Embryonic facial prominence (tissue), 1 donor: ENCODE results near the gene MYBPC1.

Source experiments
- DNase-seq: peaks from one replicate; pipeline ENCODE4 v3.0.0-alpha.2; 2016; ENCODE audit errors: extremely low spot score

The MYBPC1 gene

DNA sequence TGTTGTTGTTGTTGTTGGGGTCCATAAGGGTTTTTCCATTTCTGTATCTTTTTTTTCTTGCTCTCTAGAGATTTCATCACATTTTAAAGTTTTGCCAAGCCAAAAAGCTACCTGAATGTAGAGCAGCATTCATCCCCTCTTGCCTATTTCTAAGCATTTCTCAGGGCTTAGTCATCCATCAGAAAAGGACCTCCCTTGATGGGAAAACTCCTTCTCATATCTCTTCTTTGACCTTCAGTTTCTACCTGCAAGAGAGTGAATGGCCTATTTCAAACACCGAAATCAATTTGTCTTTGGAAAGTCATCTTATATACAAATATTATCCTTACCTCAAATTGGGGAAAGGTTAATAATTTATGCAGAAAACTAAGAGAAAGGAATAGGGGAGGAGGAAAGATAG, 4.5 kb downstream of the MYBPC1 start:
- no peak for DNase-seq

DNA sequence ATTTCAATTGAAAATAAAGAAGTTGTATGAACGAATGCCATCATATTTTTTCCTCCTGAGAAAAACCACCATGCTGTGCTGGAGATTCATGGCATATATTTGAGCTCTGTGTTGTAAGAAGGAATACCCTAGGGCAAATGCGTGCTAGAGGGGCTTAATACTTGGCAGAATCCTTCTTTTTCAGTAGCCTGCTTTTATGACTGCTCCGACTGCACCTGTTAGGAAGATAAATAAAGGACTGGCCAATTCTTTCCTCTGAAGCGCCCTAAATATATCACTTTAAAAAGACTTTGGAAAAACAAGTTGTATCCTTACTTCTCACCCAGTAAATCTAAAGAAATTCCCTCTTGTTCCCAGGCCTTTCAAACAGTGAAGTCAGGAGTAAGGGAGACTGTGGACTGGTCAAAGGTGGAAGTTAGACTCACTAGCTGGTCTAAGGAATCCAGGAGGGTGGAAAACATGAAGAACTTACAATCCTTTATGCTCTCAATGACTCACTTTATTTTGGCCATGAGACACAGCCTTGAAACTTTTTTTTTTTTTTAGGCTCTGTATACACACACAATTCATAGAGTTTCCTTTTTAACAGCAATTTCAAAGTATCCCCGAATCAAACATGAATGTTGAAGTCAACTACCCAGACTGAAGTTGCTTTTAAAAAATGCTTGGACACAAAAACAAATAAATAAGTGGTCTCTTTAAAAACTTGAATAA, 5.2 kb downstream of the MYBPC1 start:
- no peak for DNase-seq

DNA sequence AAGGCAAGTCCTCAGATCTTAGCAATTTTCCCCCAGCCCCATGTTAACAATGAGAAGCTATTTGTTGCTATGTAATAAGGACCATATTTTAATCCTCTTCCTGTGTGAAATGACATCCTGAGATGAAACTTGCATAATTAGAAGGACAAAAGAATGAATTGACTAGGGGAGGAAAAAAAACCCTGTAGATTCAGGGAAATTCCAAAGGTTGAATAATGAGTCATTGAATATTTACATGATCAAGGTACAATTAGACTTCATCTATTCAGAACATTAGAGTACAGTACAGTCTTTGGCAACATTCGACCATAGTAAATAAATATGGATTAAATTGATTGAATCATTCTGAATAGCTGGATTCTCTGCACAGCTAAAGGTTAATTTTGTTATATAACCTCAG, 9.4 kb downstream of the MYBPC1 start:
- DNase-seq = no peak

DNA sequence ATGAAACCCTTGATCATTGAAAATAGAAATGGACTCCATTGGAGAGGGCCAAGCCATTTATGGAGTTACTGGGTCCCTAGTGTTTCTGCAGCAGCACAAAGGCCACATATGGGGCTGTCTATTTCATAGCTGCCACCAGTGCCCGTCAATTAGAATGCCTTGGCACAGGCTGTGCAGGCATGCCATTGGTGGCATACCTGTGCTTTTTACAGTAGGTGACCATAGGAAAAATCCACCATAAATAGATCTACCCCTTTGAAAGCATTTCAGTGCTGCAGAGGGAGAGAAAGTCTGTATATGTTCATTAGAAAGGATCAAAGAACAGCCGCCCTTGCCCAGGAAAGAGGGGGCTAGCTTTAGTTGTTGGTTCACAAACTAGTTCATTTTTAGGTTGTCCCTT, 13.1 kb downstream of the MYBPC1 start:
- DNase-seq = no peak

DNA sequence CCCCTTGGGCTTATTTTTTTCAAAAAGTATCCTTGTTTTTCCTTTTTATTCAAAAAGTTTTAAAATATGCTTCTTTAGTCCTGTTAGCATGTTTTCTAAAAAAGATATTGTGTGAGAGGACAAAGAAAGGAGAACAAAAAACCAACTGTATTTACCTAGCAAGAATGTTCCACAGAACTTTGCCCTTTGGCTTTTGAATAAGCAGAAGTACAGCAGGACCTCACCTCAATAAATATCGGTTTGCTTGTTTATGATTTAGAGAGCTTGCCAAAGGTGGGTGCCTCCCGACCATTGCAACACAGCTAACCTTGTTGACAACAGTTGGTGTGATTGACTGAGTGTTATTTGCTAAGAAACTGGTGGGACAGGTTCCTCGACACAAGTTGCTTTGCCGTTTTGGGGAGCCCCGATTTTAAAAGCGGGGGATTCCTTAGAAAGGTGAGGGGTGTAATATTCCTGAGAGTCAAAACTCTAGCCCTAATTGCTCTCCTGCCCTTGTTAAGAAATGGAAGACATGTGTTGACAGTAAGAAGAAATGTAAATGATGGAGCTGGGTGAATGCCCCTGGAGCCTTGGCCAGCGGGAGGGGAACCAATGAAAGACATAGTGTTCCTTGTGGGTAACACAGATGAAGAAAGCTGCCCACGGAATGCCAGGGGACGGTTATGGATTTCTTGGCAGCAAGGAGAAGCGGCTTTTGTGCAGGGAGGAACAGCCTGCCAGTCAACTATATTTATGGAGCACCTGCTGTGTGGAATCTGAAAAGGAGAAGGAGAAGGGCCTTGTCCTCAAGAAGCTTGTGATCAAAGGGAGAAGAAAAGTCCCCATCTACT, 13.7 kb downstream of the MYBPC1 start:
- no peak for DNase-seq

DNA sequence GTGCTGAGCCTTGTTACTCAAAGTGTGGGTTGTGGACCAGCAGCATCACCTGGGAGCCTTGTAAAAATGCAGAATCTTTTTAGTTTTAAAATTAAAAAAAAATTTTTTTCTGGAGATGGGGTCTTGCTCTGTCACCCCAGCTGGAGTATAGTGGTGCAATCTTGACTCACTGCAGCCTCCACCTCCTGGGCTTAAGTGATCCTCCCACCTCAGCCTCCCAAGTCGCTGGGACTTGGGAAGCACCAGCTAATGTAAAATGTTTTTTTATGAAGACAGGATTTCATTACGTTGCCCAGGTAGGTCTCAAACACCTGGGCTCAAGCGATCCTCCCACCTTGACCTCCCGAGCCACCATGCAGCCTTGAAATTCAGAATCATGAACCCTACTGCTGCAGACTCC, 14.4 kb downstream of the MYBPC1 start:
- DNase-seq = no peak

DNA sequence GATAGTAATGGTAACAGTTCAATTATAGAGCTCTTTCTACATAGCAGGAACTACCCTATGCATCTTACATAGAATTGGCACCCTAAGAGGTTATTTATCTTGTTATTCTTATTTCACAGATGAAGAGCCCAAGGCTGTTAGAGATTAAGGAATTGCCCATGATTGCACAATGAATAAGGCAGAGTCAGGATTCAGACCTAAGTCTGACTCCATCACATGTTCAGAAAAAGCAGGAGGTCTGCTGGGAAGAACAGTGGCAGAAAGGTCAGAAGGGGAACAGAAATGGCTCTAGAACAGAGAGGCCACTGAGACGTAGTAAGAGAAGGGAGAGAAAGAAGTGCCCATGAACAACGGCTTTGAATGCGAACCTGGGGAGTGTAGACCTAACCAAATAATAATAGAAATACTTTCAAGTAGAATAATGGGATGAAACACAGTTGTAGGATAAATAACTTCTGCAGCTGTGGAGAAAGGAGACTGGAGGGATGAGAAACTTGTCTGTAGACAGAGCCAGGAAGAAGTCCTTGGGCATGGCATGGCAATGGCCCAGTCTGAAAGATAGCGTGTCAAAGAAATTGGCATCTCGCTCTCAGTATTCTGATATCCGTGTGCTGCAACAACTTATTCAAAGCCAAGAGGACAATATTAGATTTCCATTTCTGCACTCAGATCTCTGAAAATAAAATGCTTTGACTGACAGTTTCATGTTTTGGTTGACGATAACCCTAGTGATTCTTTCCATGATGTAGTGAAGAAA, 17.6 kb downstream of the MYBPC1 start:
- DNase-seq = no peak

DNA sequence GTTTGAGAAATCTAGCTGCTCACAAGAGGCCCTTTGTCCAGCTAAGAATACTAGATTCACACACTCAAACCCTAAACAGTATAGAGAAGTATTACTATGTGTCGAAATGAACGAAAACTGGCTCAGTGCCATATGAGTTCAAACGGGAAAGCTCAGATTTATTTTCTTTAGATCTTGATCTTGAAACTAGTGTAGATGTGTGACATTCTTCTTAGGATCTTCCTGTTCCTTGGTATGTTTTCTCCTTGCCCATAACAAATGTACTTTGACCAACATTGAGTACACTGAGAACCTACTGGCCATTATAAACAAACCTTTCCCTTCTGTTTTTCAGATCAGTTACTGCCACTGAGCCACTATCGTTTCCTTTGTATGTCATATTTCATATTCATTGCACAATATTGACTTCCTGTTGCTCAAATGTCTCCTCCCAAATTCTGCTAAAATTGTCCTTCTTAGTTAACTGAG, 21.3 kb downstream of the MYBPC1 start:
- DNase-seq = no peak

DNA sequence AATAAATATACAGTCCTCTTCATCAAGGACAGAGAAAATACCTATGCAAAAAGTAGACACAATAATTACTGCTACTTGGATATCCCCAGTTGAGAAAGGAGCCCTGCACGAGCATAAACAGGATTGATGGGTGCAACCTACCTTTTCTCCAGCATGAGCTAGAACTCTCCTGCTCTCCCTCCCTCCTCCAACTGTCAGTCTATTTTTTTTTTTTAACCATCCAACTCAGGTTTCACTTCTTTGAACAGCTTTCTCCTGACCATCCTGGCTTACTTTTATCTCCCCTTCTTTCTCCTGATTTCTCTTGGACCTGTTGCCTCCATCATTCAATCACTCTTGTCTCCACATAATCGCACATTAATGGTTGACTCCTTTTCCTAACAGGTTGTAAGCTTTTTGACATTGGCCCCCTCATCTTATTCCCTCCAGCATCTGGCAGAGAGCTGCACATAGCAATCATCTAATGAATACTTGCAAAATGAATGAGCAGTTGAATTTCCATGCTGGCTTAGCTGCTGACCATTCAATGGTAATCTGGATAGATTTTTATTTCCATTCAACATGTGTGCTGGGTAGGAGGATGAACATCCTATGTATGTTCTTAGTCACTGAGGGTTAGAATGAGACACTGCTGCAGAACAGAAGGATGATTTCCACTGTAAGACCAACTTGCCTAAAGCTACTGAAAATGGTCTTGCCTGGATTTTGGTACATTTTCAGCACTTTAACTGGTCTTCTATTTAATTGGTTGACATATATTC, 24.4 kb downstream of the MYBPC1 start:
- DNase-seq = no peak

DNA sequence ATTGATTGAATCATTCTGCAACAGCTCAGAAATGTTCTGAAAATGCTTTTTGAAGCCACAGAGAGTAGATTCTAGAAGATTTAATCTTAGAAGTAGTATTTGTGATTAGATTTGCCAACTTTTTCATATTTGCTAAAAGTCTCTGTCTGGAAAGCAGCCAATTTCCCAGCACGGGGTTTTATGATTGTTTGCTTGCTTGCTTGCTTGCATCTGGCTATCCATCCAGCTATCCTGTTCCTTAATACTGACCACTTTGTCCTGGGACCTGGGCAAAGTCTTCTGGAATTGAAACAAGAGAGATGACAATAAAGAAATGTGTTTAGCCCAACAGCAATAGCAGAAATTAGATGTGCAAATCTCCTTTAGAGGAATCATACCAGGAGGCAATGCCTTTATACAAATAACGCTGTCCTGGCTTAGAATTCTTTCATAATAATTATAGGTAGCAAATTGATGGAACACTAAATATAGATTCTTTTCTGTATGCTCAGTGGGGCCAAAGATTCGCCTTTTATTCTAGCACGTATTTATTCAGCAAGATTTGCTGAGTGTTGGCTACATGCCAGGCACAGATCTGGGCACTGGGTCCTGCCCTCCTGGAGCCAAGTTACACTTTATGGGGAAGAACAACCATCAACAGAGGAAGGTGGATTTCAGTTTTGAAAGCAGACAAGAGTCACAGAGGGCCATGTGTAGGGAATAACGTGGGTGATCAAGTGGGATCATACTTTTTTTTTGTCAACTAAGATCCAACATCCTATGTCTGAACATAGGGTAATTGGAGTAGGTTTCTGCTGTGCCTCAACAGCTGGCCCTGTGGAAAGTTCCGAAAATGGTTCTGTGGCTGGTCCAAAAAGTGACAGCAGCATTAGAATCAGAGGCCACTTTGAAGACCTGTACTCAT, 25.3 kb downstream of the MYBPC1 start:
- no peak for DNase-seq

DNA sequence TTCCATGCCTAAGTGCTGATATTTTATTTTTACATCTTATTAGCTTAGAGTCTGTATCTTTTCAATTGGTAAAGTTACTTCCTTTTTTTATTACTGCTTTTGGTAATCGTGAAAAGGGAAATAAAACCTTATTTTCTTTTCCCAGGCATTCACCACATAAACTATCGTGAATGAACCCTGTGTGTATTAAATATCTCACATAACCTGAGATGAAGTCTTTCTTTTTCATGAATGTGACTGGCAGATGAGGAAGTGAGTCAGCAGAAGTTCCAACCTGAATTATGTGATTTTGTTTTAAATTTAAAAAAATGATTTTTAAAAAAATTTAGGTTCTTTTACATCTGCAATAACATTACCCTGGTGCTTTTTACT, 26.0 kb downstream of the MYBPC1 start:
- no peak for DNase-seq

DNA sequence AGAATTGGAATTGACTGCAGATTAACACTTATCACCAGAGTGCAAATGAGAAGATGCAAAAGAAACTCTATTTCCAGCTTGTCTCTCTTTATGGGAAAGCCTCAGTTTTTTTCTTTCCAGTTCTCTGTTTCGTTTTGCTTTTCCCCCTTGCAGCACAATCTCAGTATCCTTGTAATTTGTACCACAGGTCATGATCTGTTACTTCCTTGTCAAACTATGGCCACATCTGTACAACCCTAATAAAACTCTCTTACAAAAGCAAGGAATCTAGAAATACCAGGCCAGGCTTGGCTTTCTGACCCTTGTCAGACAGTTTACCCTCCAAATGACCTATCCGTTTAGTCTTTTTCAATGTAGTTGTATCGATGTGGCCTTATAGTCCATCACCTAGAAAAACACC, 33.9 kb downstream of the MYBPC1 start:
- DNase-seq = no peak

DNA sequence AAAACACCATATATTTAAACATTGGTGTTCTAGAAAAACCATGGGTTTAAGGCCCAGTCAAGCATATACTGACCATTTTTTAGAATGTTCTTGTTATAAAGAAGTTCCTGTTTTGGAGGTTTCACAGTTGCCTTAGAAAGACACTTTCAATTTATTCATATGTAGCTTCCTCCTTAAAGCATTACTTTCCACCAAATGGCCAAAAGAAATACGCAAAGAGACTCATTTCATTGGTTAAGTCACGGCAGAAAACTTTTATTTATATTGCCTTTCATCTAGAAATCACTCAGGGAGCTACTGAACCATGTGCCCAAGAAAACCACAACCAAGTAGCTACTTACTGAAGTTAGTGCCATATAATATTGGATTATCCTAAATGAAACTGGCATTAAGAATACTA, 40.0 kb downstream of the MYBPC1 start:
- DNase-seq = no peak

DNA sequence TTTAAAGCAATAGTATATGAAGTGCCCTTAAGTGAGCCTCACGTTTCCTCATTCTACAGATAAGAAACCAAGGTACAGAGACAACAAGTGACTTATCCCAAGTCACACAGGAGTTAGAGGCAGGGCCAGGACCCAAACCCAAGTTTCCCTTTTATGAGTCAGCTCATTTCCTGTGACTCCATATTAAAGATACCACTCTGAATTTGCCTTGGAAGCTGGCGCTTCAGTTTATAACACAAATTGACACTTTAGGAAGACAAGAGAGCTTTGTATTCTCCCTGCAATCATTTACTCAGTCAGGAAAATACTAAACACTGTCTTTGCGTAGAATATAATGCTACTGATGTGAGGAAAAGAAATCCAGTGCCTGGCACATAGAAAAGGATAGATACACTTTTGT, 43.2 kb downstream of the MYBPC1 start:
- no peak for DNase-seq

DNA sequence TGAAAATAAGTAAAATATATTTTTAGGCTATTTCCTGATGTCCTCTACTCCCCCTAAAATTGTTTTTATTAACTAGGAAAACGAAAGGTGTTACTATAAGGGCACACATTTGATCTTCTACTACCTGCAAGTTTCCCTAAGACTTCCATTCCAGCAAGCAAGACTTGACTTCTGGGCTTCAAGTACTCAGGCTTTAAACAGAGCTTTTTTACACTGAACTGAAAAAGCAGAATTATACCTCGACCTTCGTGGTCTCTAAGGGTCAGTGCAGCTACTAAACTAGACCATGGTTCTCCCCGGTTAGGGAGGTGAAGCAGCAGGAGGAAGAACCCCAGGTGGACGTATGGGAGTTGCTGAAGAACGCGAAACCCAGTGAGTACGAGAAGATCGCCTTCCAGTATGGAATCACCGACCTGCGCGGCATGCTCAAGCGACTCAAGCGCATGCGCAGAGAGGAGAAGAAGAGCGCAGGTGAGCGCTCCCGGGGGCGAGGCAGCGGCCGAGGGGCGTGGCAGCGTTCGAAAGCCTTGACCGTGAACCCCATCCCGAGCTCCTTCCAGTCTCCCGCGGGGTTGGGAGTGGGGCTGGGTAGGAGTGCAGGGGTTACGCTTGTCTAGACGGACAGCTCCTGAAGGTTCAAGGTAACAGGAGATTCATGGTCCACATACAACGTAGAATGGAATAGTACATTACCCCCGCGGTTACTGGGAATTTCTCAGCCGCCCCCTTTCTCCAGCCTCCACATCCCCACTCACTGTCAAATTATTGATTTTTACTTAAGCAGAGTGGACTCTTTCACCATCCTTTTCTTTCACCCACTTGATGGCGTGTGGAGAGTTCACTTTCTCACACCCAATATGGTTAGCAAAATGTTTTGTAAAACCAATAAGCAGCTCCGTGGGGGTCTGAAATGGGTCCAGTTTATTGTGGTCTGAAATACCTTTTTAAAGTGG, 47.6 kb downstream of the MYBPC1 start:
- no peak for DNase-seq

DNA sequence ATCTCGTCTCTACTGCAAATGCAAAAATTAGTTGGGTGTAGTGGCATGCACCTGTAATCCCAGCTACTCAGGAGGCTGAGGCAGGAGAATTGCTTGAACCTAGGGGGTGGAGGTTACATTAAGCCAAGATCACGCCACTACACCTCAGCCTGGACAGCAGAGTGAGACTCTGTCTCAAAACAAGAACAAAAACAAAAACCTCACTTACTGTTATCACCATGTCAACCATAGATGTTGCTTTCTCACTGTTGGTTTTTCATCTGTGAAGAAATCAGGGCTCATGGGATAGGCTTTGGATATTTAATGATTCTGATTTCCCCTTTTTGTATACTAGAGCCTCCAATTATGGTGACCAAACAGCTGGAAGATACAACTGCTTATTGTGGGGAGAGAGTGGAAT, 52.9 kb downstream of the MYBPC1 start:
- no peak for DNase-seq

DNA sequence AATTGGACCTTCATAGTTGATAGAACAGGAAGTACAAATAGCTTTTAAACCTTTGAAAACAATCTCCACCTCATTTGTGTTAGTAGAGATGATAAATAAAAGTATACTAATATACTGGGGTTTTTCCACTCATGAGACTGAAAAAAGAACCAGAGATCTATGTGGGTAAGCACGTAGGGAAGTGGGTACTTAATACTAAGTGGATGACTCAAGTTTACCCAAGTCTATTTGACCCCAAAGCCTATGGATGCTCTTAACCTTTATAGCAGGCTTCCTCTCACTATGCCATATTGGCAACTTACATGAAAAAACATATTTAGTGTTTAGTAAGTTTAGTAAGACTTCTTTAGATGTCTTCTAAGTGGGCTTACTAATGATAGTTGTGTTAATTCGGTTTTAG, 53.4 kb downstream of the MYBPC1 start:
- DNase-seq = no peak

DNA sequence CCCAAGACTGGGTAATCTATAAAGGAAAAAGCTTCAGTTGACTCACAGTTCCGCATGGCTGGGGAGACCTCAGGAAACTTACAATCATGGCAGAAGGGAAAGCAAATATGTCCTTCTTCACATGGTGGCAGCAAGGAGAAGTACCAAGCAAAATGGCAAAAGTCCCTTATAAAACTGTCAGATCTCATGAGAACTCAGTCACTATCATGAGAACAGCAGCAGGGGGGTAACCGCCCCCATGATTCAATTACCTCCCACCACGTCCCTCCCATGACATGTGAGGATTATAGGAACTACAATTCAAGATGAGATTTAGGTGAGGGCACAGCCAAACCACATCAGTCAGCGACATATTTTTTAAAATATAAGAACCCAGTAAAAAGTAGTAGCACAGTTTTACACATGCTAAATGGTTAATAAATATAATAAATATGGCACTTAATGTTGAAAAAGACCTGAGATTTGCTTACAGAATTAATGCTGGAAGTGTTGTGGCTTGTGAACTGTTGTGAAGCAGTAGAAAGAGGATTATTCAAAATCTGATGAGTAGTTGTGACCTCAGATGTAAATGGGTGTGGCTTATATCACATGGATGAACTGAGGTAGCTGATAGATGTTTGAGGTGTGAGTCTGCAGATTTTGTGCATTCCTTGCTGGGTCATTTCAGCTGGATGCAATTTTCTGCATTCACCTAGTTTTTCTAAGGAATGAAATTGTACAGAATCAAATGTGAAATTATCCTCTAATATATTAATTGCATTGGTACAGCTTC, 55.8 kb downstream of the MYBPC1 start:
- no peak for DNase-seq

DNA sequence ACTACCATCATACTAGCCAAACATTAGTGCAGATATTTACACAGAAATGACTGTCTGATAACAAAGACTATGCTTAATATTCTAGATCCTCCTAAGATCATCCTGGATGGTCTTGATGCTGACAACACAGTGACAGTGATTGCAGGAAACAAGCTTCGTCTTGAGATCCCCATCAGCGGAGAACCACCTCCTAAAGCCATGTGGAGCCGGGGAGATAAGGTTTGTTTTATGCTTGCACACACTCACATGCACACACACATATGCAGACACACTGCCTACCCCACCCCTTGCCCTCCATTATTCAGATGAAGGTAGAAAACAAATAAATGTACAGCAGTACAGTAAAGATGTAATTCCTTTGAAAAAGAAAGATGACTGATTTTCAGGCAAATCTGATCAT, 58.3 kb downstream of the MYBPC1 start:
- no peak for DNase-seq
